CD4-positive, alpha-beta T cell treated with Interleukin-21 for 1 hour (primary cell): Measurements from ENCODE around the gene TRNT1.
A peak's percentile ranks its signal among the peaks of the same experiment; 100 is the strongest.

ENCODE experiments used
- DNase-seq: peaks from one replicate; pipeline ENCODE4 v3.0.0-alpha.2; 2020

The TRNT1 gene

GRCh38 chr3:3179407-3180094 lies 52.8 kb downstream of the TRNT1 start, which contains the start of gene CRBN:
Gene CRBN (minus strand): TSS chr3:3179691. CDS start chr3:3179687, 4 bp downstream.
- peak; percentile 90 for DNase-seq

DNA sequence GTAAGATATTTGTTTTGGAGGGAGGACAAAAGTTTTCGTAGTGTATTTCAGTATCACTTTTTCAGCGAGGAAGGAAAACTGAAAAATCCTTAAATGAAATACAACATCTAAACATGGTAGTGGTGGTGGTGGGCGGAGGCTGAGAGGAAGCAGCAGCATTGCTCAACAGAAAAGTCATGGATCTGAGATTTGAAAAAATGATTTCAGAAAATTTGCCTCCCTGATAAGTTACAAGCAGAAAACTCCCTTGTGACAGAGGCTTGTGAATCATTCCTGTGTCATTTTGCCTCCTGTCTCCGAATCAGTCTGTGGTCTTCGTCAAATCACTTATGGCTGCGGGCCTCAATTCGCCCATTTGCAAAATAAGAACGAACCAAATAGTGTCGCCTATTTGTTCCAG lies 53.7 kb downstream of the TRNT1 start:
- no peak for DNase-seq

- no peak for DNase-seq
These were observed 58.1 kb downstream of the TRNT1 start for GRCh38 chr3:3184876-3185275.

- DNase-seq, result no peak
These were observed 62.5 kb downstream of the TRNT1 start for GRCh38 chr3:3189102-3189727.

DNA sequence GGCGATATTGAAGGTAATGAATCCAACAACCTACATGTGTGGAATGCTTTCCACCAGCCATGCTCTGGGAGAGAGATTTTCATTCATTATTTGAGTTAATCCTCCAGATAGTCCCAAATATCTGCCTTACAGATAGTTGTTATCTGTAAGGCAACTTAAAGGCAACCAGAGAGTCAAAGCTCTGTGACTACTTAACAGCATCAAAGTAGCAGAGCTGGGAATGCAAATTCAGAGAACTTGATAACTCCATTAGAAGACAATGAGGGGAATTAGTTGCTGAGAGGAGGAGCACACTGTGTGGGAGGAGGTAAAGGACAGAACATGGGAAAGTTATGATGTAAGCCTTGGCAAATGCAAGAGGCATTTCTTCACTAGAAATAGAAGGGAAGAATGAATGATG lies 63.2 kb downstream of the TRNT1 start:
- DNase-seq, result no peak

DNA sequence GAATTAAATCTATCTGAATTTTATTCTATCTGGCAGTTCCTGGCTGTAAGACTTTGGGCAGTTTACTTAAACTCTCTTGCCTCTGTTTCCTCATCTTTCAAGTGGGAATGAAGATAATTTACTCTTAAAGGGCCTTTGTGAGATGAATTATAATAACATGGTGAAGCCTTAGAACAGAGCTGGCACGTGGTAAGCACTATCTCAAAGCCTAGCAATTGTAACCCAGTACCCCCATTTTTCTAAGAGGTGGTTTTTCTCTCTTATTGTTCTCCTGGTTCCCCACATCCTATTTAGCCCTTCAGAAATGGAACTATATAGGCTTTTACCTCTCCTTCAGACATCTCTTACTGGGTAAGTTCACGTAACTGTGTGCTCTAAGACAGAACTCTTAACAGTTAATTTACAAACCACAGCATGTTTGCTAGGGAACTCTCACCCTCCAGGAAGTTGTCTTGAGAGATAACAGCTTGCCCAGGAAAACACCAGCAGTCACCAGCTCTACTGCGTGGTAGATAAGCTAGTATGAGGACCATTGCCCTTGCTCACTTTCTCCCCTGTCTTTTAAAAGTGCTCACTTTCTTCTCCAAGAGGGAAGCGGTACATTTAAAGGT lies 65.0 kb downstream of the TRNT1 start:
- peak; percentile 51 for DNase-seq

GRCh38 chr3:3192286-3192675 lies 65.5 kb downstream of the TRNT1 start:
- DNase-seq, result no peak

DNA sequence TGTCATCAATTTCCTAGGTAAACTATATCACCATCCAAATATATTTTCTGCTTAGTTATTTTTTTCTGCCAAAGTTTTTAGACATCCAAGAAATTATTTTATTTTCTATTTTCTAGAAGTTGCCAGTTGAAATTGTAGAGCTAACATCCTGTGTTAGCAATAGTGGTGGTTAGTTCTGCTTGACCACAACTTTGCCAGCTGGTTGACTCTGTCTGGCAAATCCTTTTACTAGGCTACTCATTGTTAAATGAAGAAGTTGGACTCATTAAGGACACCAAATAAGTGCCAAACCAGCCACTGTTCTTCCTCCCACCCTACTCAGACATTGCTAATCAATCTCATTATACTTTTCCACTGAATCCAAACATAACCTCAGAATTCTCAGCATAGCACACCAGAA lies 68.1 kb downstream of the TRNT1 start:
- DNase-seq, result no peak

GRCh38 chr3:3196148-3196861 lies 69.6 kb downstream of the TRNT1 start:
- DNase-seq, result no peak
